ENCODE measurements around the gene CHN2. TPM values are rescaled to one million over a fixed set of nuclear protein-coding genes. Genes with fewer than 3 reads are reported as not detected.

The CHN2 gene
- polyA plus RNA-seq, 2 of the 4 experiments (the other 2 are of a cell fraction): 0.06 TPM; not detected in 1

GRCh38 chr7:29190349-29191045 is 4.1 kb upstream of the CHN2 start (continued):
- no peak for TF ChIP-seq CHD2 (IDR thresholded peaks at IDR 0.05; ENCODE audit: low read length, partially characterized antibody)
- TF ChIP-seq MAX (IDR thresholded peaks at IDR 0.05): no peak

GRCh38 chr7:29192323-29192722 is 2.3 kb upstream of the CHN2 start:
- POLR2A ChIA-PET: no interaction called here
- CTCF ChIA-PET: interaction anchor here (1.5 to 7.7 kb wide), 2 partner anchors 13 to 215 kb away, joined by 3 to 83 read pairs; no protein-coding TSS in a partner anchor
- ATAC-seq: no peak
- TF ChIP-seq CEBPB (IDR thresholded peaks at IDR 0.05) (0 out of 4 replicates have a peak, but pooled peaks of 1 of the 2 experiments have one; percentile 6), KDM1A (IDR thresholded peaks at IDR 0.05; ENCODE audit: low read depth) (no peak)
- no peaks in the 10 kb centered on the region; the same call in 2 of the 3 replicates for H3K4me1 ChIP-seq
- FAIRE-seq: no peak
- DNase-seq (ENCODE audit: low read depth in 1 of 2, low spot score in 1 of 2): no peak
- H3K9me3 ChIP-seq: no peaks in the 10 kb centered on the region
- H3K4me3 ChIP-seq: no peak overlapping the region
- no peak overlapping the region for H3K27ac ChIP-seq
- WGBS (ENCODE audit: missing lambda C conversion rate): 71% methylated on average over 1 of the region's 1 CpG
- no peak overlapping the region for H3K4me2 ChIP-seq

GRCh38 chr7:29192811-29193210 is 1.8 kb upstream of the CHN2 start:
- ChIA-PET CTCF (interaction anchor here (1.5 kb wide), 1 partner anchor 12 kb away, joined by 3 read pairs; no protein-coding TSS in a partner anchor), POLR2A (no interaction called here)
- H3K4me2 ChIP-seq: no peak overlapping the region
- no peaks in the 10 kb centered on the region; the same call in 2 of the 3 replicates for H3K4me1 ChIP-seq
- TF ChIP-seq RCOR1 (IDR thresholded peaks at IDR 0.05; ENCODE audit: low read depth, low read length) (no peak), MAX (IDR thresholded peaks at IDR 0.05) (no peak), FOSB (CRISPR knock-in tag; IDR thresholded peaks at IDR 0.05) (no peak), CHD4 (IDR thresholded peaks at IDR 0.05; ENCODE audit: borderline replicate concordance) (no peak), RNF2 (IDR thresholded peaks at IDR 0.05; ENCODE audit: borderline replicate concordance, low read depth) (no peak), USF2 (IDR thresholded peaks at IDR 0.05) (no peak), SREBF2 (IDR thresholded peaks at IDR 0.05) (no peak), ESRRA (IDR thresholded peaks at IDR 0.05; ENCODE audit: borderline replicate concordance, low read length) (no peak), EHF (CRISPR knock-in tag; IDR thresholded peaks at IDR 0.05) (no peak), CTCF (IDR thresholded peaks at IDR 0.05) (no peak), PHF8 (IDR thresholded peaks at IDR 0.05; ENCODE audit: borderline replicate concordance, low read depth) (no peak), RAD21 (conservative IDR thresholded peaks at IDR 0.05 in 1 of 2, IDR thresholded peaks at IDR 0.05 in 1 of 2) (no peak)
- no peak for FAIRE-seq
- no peak overlapping the region for H3K4me3 ChIP-seq
- WGBS (ENCODE audit: missing lambda C conversion rate): 78% methylated on average over 8 of the region's 8 CpGs
- DNase-seq (ENCODE audit: low read depth in 1 of 2, low spot score in 1 of 2): no peak
- no peak for ATAC-seq
- no peak overlapping the region for H3K27ac ChIP-seq
- no peaks in the 10 kb centered on the region for H3K9me3 ChIP-seq

All from A549 (cell line).